GM12878 (cell line): Measurements from ENCODE around the gene ADAMTS16. TPM values are rescaled to one million over a fixed set of nuclear protein-coding genes. Genes with fewer than 3 reads are reported as not detected.

Source experiments
- ATAC-seq: fragments of 200-7000 bp; cut with Tn5 transposase; 3 replicates; pipeline ENCODE4 v1.9.1; 2020; ENCODE audit warnings: mild to moderate bottlenecking, moderate library complexity
- BruUV-seq: library from RNA; stranded (reverse); fragments of 400-500 nt; replicated peaks from 2 replicates; lab custom pipeline; 2021; lab: Mats Ljungman, UMichigan
- CTCF ChIA-PET: fragments of 300-600 bp; sonication (Branson Sonifier 250); formaldehyde crosslinking; extraction: SDS; loops from one replicate; lab custom pipeline; 2021; ENCODE audit warnings: inconsistent platforms; lab: Yijun Ruan, JAX
- POLR2A ChIA-PET: fragments of 350-600 bp; formaldehyde crosslinking; extraction: SDS; loops from one replicate; lab custom pipeline; 2021; ENCODE audit warnings: inconsistent platforms; lab: Charles Lee
- RAD21 ChIA-PET: fragments of 300-600 bp; sonication (Branson Sonifier 250); formaldehyde crosslinking; loops from one replicate; lab custom pipeline; 2023; ENCODE audit warnings: antibody characterized with exemption; ENCODE audit not compliant: unreplicated experiment; lab: Charles Lee
- SMC1A ChIA-PET: fragments of 300-600 bp; sonication (Branson Sonifier 250); formaldehyde crosslinking; loops from one replicate; lab custom pipeline; 2023; ENCODE audit not compliant: unreplicated experiment, uncharacterized antibody; lab: Charles Lee
- DNase-seq: peaks from one replicate; pipeline ENCODE4 v3.0.0-alpha.2; 2011; ENCODE audit warnings: low read depth, low spot score
- FAIRE-seq: peaks from 3 replicates; lab custom pipeline; 2011; peaks lifted over from hg19 to GRCh38; lab: Jason Lieb, UNC
- H2AFZ ChIP-seq: 2 replicates; pipeline ENCODE4 v1.6.0; 2011; ENCODE audit warnings: low read depth, low read length, control low read depth; ENCODE audit not compliant: control insufficient read depth
- H3K27ac ChIP-seq: 2 replicates; pipeline ENCODE4 v1.5.1; 2011; ENCODE audit warnings: control low read depth; ENCODE audit not compliant: control insufficient read depth, insufficient read depth
- H3K27me3 ChIP-seq, 2 experiments: replicated peaks in 1 of 2; 2 replicates each; pipeline versions ENCODE4 v1.6.0 to v1.6.1; 2011; ENCODE audit warnings: low read length in 1 of 2; ENCODE audit not compliant: control insufficient read depth in 2 of 2, insufficient read depth in 2 of 2
- H3K36me3 ChIP-seq, 2 experiments: 2 replicates each; pipeline ENCODE4 v1.5.1; 2011; ENCODE audit warnings: low read length in 1 of 2; ENCODE audit not compliant: control insufficient read depth in 2 of 2, insufficient read depth in 2 of 2
- H3K4me1 ChIP-seq: 2 replicates; pipeline ENCODE4 v1.6.1; 2011; ENCODE audit warnings: mild to moderate bottlenecking, low read length, moderate library complexity, mixed read lengths; ENCODE audit not compliant: control insufficient read depth, insufficient read depth
- H3K4me2 ChIP-seq: 2 replicates; pipeline ENCODE4 v1.6.0; 2011; ENCODE audit warnings: control low read depth; ENCODE audit not compliant: control insufficient read depth, insufficient read depth
- H3K4me3 ChIP-seq: fragments of 200-600 bp; sonication (generic); 2 replicates; pipeline ENCODE4 v1.5.1; 2016
- H3K79me2 ChIP-seq: 2 replicates; pipeline ENCODE4 v1.6.0; 2011; ENCODE audit warnings: low read length; ENCODE audit not compliant: control insufficient read depth, insufficient read depth
- H3K9ac ChIP-seq: 2 replicates; pipeline ENCODE4 v1.8.0; 2011; ENCODE audit warnings: low read length, control low read depth, mixed read lengths; ENCODE audit not compliant: control insufficient read depth, insufficient read depth
- H3K9me3 ChIP-seq: replicated peaks from 3 replicates; pipeline ENCODE4 v1.5.1; 2011; ENCODE audit warnings: mild to moderate bottlenecking, low read length; ENCODE audit not compliant: control insufficient read depth, insufficient read depth
- H4K20me1 ChIP-seq: 2 replicates; pipeline ENCODE4 v1.6.0; 2011; ENCODE audit not compliant: control insufficient read depth, insufficient read depth
- BACH1 ChIP-seq: fragments of 450-650 bp; IDR thresholded peaks from 2 replicates; pipeline ENCODE4 v1.6.1; 2017; ENCODE audit warnings: mild to moderate bottlenecking, borderline replicate concordance
- BRCA1 ChIP-seq: IDR thresholded peaks from 2 replicates; pipeline ENCODE4 v1.6.1; 2011; ENCODE audit warnings: low read depth, low read length, improper control_type of control experiment
- CBX3 ChIP-seq: fragments of 200-600 bp; sonication (generic); IDR thresholded peaks from 2 replicates; pipeline ENCODE4 v1.6.1; 2016; ENCODE audit warnings: low read depth, borderline replicate concordance
- CEBPZ ChIP-seq: fragments of 150-350 bp; IDR thresholded peaks from 2 replicates; pipeline ENCODE4 v1.6.1; 2016; ENCODE audit warnings: low read depth, low read length
- IKZF1 ChIP-seq: fragments of 450-650 bp; conservative IDR thresholded peaks from 2 replicates; pipeline ENCODE4 v1.6.1; 2017; ENCODE audit warnings: antibody characterized with exemption, mild to moderate bottlenecking
- JUND ChIP-seq: IDR thresholded peaks from 2 replicates; pipeline ENCODE4 v1.6.1; 2012; ENCODE audit warnings: low read depth, mild to moderate bottlenecking, low read length, improper control_type of control experiment, moderate library complexity
- LARP7 ChIP-seq: fragments of 450-650 bp; IDR thresholded peaks from 2 replicates; pipeline ENCODE4 v1.6.1; 2017; ENCODE audit warnings: mild to moderate bottlenecking
- NFYA ChIP-seq: IDR thresholded peaks from 2 replicates; pipeline ENCODE4 v1.6.1; 2011; ENCODE audit warnings: low read depth, mild to moderate bottlenecking, low read length, improper control_type of control experiment, borderline replicate concordance
- RCOR1 ChIP-seq: conservative IDR thresholded peaks from 2 replicates; pipeline ENCODE4 v1.6.1; 2012; ENCODE audit warnings: low read depth, low read length, improper control_type of control experiment
- SP1 ChIP-seq: IDR thresholded peaks from one replicate; pipeline ENCODE4 v1.6.1; 2011; ENCODE audit warnings: low read depth, low read length
- WGBS: methylation state at CpG from one replicate; pipeline ENCODE4 v1.1.6; 2016; ENCODE audit warnings: low lambda C conversion rate; ENCODE audit not compliant: insufficient replicate concordance, insufficient coverage; ENCODE audit errors: missing lambda C conversion rate; 5-methylcytosine and 5-hydroxymethylcytosine counted together
- in situ Hi-C: fragments of 300-500 bp; cut with MboI; formaldehyde crosslinking; loops from 9 replicates; pipeline ENCODE4 v1.14.3; 2018; ENCODE audit warnings: mixed read lengths
- intact Hi-C: fragments of 100-400 bp; cut with micrococcal nuclease; formaldehyde crosslinking; loops from one replicate; pipeline ENCODE4 v1.14.2; 2022; ENCODE audit not compliant: unreplicated experiment
- polyA plus RNA-seq, 11 experiments: library from polyadenylated mRNA; depleted of rRNA in 4 of 11; unstranded in 6 of 11; stranded (reverse) in 5 of 11; fragments of >200 nt; fragmentation: Nextera tagmentation in 4 of 11; fragmentation: Illumina TruSeq in 1 of 11; extraction: Ambion mirVana in 4 of 11; extraction: Trizol in 1 of 11; gene quantifications; 1 replicate in 1 of 11; 2 replicates in 10 of 11; pipeline versions ENCODE4 v1.2.1 to v1.2.3, GENCODE V29; 2011 to 2016; ENCODE audit warnings: inconsistent platforms in 2 of 11, missing spikeins in 2 of 11, low read depth in 1 of 11
- total RNA-seq, 4 experiments: library from RNA; depleted of rRNA in 3 of 4; stranded (reverse); fragments of >200 nt in 3 of 4; fragmentation: Illumina TruSeq in 1 of 4; extraction: Trizol in 1 of 4; gene quantifications; 2 replicates each; pipeline versions ENCODE4 v1.2.1 to v1.2.3, GENCODE V29; 2013 to 2021

The ADAMTS16 gene
- total and polyA plus RNA-seq, 10 of the 15 experiments (the other 5 are each of a cell fraction or from before 2014, with no cell fraction given), result 0.04 TPM; not detected in 9

GRCh38 chr5:5149154-5149553, 9.0 kb downstream of the ADAMTS16 start:
- Histone ChIP-seq H3K9ac (no peak overlapping the region), H3K36me3 (no peaks in the 10 kb centered on the region), H3K9me3 (no peaks in the 10 kb centered on the region; the same call in 2 of the 3 replicates), H2AFZ (no peak overlapping the region), H3K27ac (no peak overlapping the region), H3K27me3 (no peaks in the 10 kb centered on the region), H3K4me3 (no peak overlapping the region), H4K20me1 (no peaks in the 10 kb centered on the region), H3K4me2 (no peak overlapping the region), H3K79me2 (no peaks in the 10 kb centered on the region), H3K4me1 (no peaks in the 10 kb centered on the region)
- ATAC-seq, result no peak
- RAD21 ChIA-PET, result interaction anchor here (1.1 kb wide), 1 partner anchor 270 kb away, joined by 3 read pairs; no protein-coding TSS in a partner anchor
- POLR2A ChIA-PET, result interaction anchor here (0.6 kb wide), 1 partner anchor 270 kb away, joined by 3 read pairs; no protein-coding TSS in a partner anchor
- WGBS, result 4% methylated on average over 1 of the region's 1 CpG
- no TSS peak for BruUV-seq
- DNase-seq, result no peak
- intact Hi-C loops (no loop called here), in situ Hi-C loops (no loop called here)
- no peak for TF ChIP-seq IKZF1
- TF ChIP-seq NFYA, result no peak
- TF ChIP-seq CEBPZ, result no peak
- TF ChIP-seq RCOR1, result no peak
- no peak for TF ChIP-seq JUND
- TF ChIP-seq SP1, result no peak
- no peak for TF ChIP-seq BACH1
- TF ChIP-seq LARP7, result no peak
- TF ChIP-seq CBX3, result no peak
- no peak for TF ChIP-seq BRCA1
- SMC1A ChIA-PET, result no interaction called here
- CTCF ChIA-PET, result no interaction called here
- no peak for FAIRE-seq
